SJCRH30 (cell line): ENCODE measurements around the gene CREG1. TPM values are rescaled to one million over a fixed set of nuclear protein-coding genes. Genes with fewer than 3 reads are reported as not detected.

Source experiments
- DNase-seq, 2 experiments: peaks; one replicate each; pipeline ENCODE4 v3.0.0-alpha.2; 2015 to 2020
- H3K27ac ChIP-seq: fragments of 250-450 bp; sonication (Bioruptor Pico); 2 replicates; pipeline ENCODE4 v1.5.1; 2020; ENCODE audit warnings: mild to moderate bottlenecking, moderate library complexity
- H3K27me3 ChIP-seq: fragments of 250-450 bp; sonication (Bioruptor Pico); 2 replicates; pipeline ENCODE4 v1.5.1; 2020; ENCODE audit warnings: mild to moderate bottlenecking, moderate library complexity
- H3K36me3 ChIP-seq: fragments of 250-450 bp; sonication (Bioruptor Pico); 2 replicates; pipeline ENCODE4 v1.5.1; 2020; ENCODE audit warnings: mild to moderate bottlenecking, moderate library complexity
- H3K4me1 ChIP-seq: fragments of 250-450 bp; sonication (Bioruptor Pico); 2 replicates; pipeline ENCODE4 v1.5.1; 2020; ENCODE audit warnings: mild to moderate bottlenecking, moderate library complexity
- H3K4me3 ChIP-seq: fragments of 250-450 bp; sonication (Bioruptor Pico); 2 replicates; pipeline ENCODE4 v1.5.1; 2020; ENCODE audit warnings: mild to moderate bottlenecking, moderate library complexity
- H3K9me3 ChIP-seq: fragments of 250-450 bp; sonication (Bioruptor Pico); replicated peaks from 2 replicates; pipeline ENCODE4 v1.5.1; 2020; ENCODE audit warnings: mild to moderate bottlenecking, moderate library complexity
- total RNA-seq: library from RNA; depleted of rRNA; stranded (reverse); fragments of >200 nt; shearing (Covaris generic); gene quantifications from 2 replicates; pipeline ENCODE4 v1.2.3, GENCODE V29; 2014

The CREG1 gene
- total RNA-seq, 1 experiment from 2014 or later, result 39.4 TPM

- H3K27me3 ChIP-seq, result no peaks in the 10 kb centered on the region
- H3K36me3 ChIP-seq, result no peaks in the 10 kb centered on the region
- H3K4me3 ChIP-seq, result no peak overlapping the region
- H3K9me3 ChIP-seq, result no peaks in the 10 kb centered on the region
- no peak overlapping the region for H3K27ac ChIP-seq
- no peak for DNase-seq
- H3K4me1 ChIP-seq, result peaks cover 1% of the 10 kb centered on the region
Observed at GRCh38 chr1:167511374-167511986, 42.1 kb downstream of the CREG1 start.

GRCh38 chr1:167510881-167511280 is 42.7 kb downstream of the CREG1 start:
- H3K4me3 ChIP-seq, result no peak overlapping the region
- no peak overlapping the region for H3K27ac ChIP-seq
- no peaks in the 10 kb centered on the region for H3K4me1 ChIP-seq
- no peaks in the 10 kb centered on the region for H3K36me3 ChIP-seq
- H3K9me3 ChIP-seq, result no peaks in the 10 kb centered on the region
- DNase-seq, result no peak
- H3K27me3 ChIP-seq, result no peaks in the 10 kb centered on the region

GRCh38 chr1:167510244-167510643 is 43.3 kb downstream of the CREG1 start:
- Histone ChIP-seq H3K4me1 (no peaks in the 10 kb centered on the region), H3K4me3 (no peak overlapping the region), H3K36me3 (no peaks in the 10 kb centered on the region), H3K27ac (no peak overlapping the region), H3K9me3 (no peaks in the 10 kb centered on the region), H3K27me3 (no peaks in the 10 kb centered on the region)
- no peak for DNase-seq

- no peaks in the 10 kb centered on the region for H3K36me3 ChIP-seq
- no peaks in the 10 kb centered on the region for H3K9me3 ChIP-seq
- H3K27ac ChIP-seq, result no peak overlapping the region
- DNase-seq, result no peak
- no peaks in the 10 kb centered on the region for H3K27me3 ChIP-seq
- peaks cover 1% of the 10 kb centered on the region for H3K4me1 ChIP-seq
- H3K4me3 ChIP-seq, result no peak overlapping the region
Observed at GRCh38 chr1:167509587-167509986, 44.0 kb downstream of the CREG1 start.

- no peaks in the 10 kb centered on the region for H3K9me3 ChIP-seq
- H3K4me3 ChIP-seq, result no peak overlapping the region
Observed at GRCh38 chr1:167507719-167508118, 45.8 kb downstream of the CREG1 start.

GRCh38 chr1:167504467-167504827 is 49.1 kb downstream of the CREG1 start:
- no peak overlapping the region for H3K4me3 ChIP-seq
- no peak for DNase-seq
- H3K9me3 ChIP-seq, result no peaks in the 10 kb centered on the region
- no peaks in the 10 kb centered on the region for H3K36me3 ChIP-seq
- H3K27ac ChIP-seq, result no peak overlapping the region; the same call in 1 of the 2 replicates
- H3K27me3 ChIP-seq, result no peaks in the 10 kb centered on the region
- H3K4me1 ChIP-seq, result peaks cover 26% of the 10 kb centered on the region

More at GRCh38 chr1:167507719-167508118, 45.8 kb downstream of the CREG1 start:
- Histone ChIP-seq H3K36me3 (no peaks in the 10 kb centered on the region), H3K27ac (no peak overlapping the region), H3K27me3 (no peaks in the 10 kb centered on the region), H3K4me1 (peaks cover 18% of the 10 kb centered on the region)
- no peak for DNase-seq

GRCh38 chr1:167503626-167504466 is 49.7 kb downstream of the CREG1 start:
- Histone ChIP-seq H3K9me3 (no peaks in the 10 kb centered on the region), H3K27ac (peak overlapping the region; percentile 22), H3K4me3 (peak overlapping the region; percentile 17; the same call in 1 of the 2 replicates), H3K27me3 (no peaks in the 10 kb centered on the region), H3K36me3 (no peaks in the 10 kb centered on the region), H3K4me1 (peaks cover 32% of the 10 kb centered on the region)
- DNase-seq, result peak; percentile 20 to 54

- DNase-seq, result peak; percentile 24 to 61
- no peak overlapping the region for H3K27ac ChIP-seq
- no peaks in the 10 kb centered on the region for H3K36me3 ChIP-seq
- H3K9me3 ChIP-seq, result no peaks in the 10 kb centered on the region
- peaks cover 32% of the 10 kb centered on the region for H3K4me1 ChIP-seq
- H3K27me3 ChIP-seq, result no peaks in the 10 kb centered on the region
- no peak overlapping the region for H3K4me3 ChIP-seq
Observed at GRCh38 chr1:167502719-167503462, 50.7 kb downstream of the CREG1 start.

GRCh38 chr1:167502192-167502551 is 51.4 kb downstream of the CREG1 start:
- H3K27me3 ChIP-seq, result no peaks in the 10 kb centered on the region

GRCh38 chr1:167501515-167502191 is 51.9 kb downstream of the CREG1 start:
- Histone ChIP-seq H3K9me3 (no peaks in the 10 kb centered on the region), H3K27ac (no peak overlapping the region), H3K4me3 (no peak overlapping the region), H3K27me3 (no peaks in the 10 kb centered on the region), H3K36me3 (no peaks in the 10 kb centered on the region), H3K4me1 (peaks cover 32% of the 10 kb centered on the region)
- DNase-seq, result no peak

More at GRCh38 chr1:167502192-167502551, 51.4 kb downstream of the CREG1 start:
- DNase-seq, result no peak
- Histone ChIP-seq H3K27ac (no peak overlapping the region), H3K4me3 (no peak overlapping the region), H3K9me3 (no peaks in the 10 kb centered on the region), H3K36me3 (no peaks in the 10 kb centered on the region), H3K4me1 (peaks cover 32% of the 10 kb centered on the region)

- no peaks in the 10 kb centered on the region for H3K36me3 ChIP-seq
- H3K27ac ChIP-seq, result no peak overlapping the region
- no peak overlapping the region for H3K4me3 ChIP-seq
- peaks cover 32% of the 10 kb centered on the region for H3K4me1 ChIP-seq
- no peaks in the 10 kb centered on the region for H3K27me3 ChIP-seq
- no peaks in the 10 kb centered on the region for H3K9me3 ChIP-seq
- DNase-seq, result no peak
Observed at GRCh38 chr1:167500283-167500860, 53.2 kb downstream of the CREG1 start.

GRCh38 chr1:167499664-167500101 is 53.9 kb downstream of the CREG1 start:
- Histone ChIP-seq H3K27ac (no peak overlapping the region), H3K4me1 (peaks cover 32% of the 10 kb centered on the region), H3K4me3 (no peak overlapping the region), H3K9me3 (no peaks in the 10 kb centered on the region), H3K36me3 (no peaks in the 10 kb centered on the region), H3K27me3 (no peaks in the 10 kb centered on the region)
- DNase-seq, result no peak

- H3K27ac ChIP-seq, result no peak overlapping the region
- H3K27me3 ChIP-seq, result no peaks in the 10 kb centered on the region
- DNase-seq, result no peak
- no peaks in the 10 kb centered on the region for H3K9me3 ChIP-seq
- H3K36me3 ChIP-seq, result no peaks in the 10 kb centered on the region
- H3K4me1 ChIP-seq, result peaks cover 26% of the 10 kb centered on the region
- no peak overlapping the region for H3K4me3 ChIP-seq
Observed at GRCh38 chr1:167499106-167499505, 54.5 kb downstream of the CREG1 start.
